ENCODE data around the gene MMP25. TPM values are rescaled to one million over a fixed set of nuclear protein-coding genes. Genes with fewer than 3 reads are reported as not detected.
A peak's percentile ranks its signal among the peaks of the same experiment; 100 is the strongest.

Gene MMP25
- total RNA-seq, 1 experiment from 2014 or later: 49.0 TPM

DNA sequence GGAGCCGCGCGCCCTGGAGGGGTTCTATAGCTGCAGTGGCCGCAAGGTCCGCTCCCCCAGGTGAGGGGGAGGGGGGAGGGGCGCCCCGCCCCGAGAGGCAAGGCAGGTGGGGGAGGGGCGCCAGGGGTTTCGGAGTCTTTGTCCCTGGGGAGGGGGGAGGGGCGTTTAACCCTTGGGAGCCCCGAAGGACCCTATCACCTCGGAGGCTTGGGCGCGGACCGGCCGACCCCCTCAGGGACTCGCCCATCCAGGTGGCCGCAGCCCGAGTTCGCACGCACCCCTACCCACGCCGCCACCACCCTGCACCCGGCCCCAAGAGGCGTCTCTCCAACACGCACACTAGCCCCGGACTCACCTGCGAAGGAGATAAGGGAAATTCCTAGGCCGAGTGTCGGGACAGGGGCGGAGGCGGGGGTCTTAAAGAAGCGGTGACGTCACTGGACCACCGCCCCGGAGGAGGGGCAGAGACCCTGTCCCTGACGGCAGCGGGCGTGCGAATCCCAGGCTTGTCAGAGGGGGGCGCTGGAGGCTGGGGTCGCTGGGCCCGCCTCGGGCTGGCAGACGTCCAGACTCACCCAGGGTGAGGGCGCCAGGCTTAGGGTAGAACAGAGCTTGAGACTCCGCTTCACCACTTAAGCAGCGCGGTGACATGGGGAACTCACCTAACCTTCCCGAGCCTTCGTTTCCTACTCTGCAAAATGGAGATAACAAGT lies 28.4 kb upstream of the MMP25 start, which contains the start of gene CLDN6:
Gene CLDN6, minus strand, starts transcription at position 390 of the 713 bp plus-strand sequence. CDS start 2,162 bp downstream, outside the sequence.
- DNase-seq (ENCODE audit: low spot score): peak; percentile 99
- Mint-ChIP-seq H3K27ac (peak within 1 kb of the TSS; percentile 96), H3K9me3 (no peaks in the 10 kb centered on the region), H3K27me3 (ENCODE audit: low read depth) (peaks cover 5% of the 10 kb centered on the region; the same call in 1 of the 2 replicates), H3K36me3 (peaks cover 21% of the 10 kb centered on the region), H3K4me3 (peak within 1 kb of the TSS; percentile 93), H3K4me1 (peaks cover 69% of the 10 kb centered on the region)
- ChIA-PET POLR2A (interaction anchor here (0.8 to 17.1 kb wide), 5 partner anchors 12 to 40 kb away, joined by 3 to 502 read pairs (median 8); partner anchors contain the start of gene CLDN9), CTCF (interaction anchor here (0.5 to 8.6 kb wide), 18 partner anchors 11 to 180 kb away, joined by 3 to 360 read pairs (median 4); partner anchors contain the start of genes CLDN9, KREMEN2 and ZSCAN10)
- peak; percentile 49 for ATAC-seq
- TF ChIP-seq GRHL2 (CRISPR knock-in tag; IDR thresholded peaks at IDR 0.05; ENCODE audit: insufficient replicate concordance, severe bottlenecking): no peak
- TF ChIP-seq SP1 (CRISPR knock-in tag; conservative IDR thresholded peaks at IDR 0.05): peak; percentile 96
- TF ChIP-seq CREM (CRISPR knock-in tag; IDR thresholded peaks at IDR 0.05): peak; percentile 91
- TF ChIP-seq TP53 (CRISPR knock-in tag; IDR thresholded peaks at IDR 0.05): peak; percentile 85
- TF ChIP-seq, protein P1, sequence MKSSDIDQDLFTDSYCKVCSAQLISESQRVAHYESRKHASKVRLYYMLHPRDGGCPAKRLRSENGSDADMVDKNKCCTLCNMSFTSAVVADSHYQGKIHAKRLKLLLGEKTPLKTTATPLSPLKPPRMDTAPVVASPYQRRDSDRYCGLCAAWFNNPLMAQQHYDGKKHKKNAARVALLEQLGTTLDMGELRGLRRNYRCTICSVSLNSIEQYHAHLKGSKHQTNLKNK (CRISPR knock-in tag; IDR thresholded peaks at IDR 0.05): 0 out of 2 replicates have a peak, but pooled peaks have one; percentile 12
- no peak for TF ChIP-seq MYBL2 (CRISPR knock-in tag; IDR thresholded peaks at IDR 0.05)
- TF ChIP-seq, protein P2, sequence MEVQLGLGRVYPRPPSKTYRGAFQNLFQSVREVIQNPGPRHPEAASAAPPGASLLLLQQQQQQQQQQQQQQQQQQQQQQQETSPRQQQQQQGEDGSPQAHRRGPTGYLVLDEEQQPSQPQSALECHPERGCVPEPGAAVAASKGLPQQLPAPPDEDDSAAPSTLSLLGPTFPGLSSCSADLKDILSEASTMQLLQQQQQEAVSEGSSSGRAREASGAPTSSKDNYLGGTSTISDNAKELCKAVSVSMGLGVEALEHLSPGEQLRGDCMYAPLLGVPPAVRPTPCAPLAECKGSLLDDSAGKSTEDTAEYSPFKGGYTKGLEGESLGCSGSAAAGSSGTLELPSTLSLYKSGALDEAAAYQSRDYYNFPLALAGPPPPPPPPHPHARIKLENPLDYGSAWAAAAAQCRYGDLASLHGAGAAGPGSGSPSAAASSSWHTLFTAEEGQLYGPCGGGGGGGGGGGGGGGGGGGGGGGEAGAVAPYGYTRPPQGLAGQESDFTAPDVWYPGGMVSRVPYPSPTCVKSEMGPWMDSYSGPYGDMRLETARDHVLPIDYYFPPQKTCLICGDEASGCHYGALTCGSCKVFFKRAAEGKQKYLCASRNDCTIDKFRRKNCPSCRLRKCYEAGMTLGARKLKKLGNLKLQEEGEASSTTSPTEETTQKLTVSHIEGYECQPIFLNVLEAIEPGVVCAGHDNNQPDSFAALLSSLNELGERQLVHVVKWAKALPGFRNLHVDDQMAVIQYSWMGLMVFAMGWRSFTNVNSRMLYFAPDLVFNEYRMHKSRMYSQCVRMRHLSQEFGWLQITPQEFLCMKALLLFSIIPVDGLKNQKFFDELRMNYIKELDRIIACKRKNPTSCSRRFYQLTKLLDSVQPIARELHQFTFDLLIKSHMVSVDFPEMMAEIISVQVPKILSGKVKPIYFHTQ (CRISPR knock-in tag; IDR thresholded peaks at IDR 0.05): no peak
- TF ChIP-seq OVOL2 (CRISPR knock-in tag; IDR thresholded peaks at IDR 0.05; ENCODE audit: borderline replicate concordance): no peak
- TF ChIP-seq, protein P3, sequence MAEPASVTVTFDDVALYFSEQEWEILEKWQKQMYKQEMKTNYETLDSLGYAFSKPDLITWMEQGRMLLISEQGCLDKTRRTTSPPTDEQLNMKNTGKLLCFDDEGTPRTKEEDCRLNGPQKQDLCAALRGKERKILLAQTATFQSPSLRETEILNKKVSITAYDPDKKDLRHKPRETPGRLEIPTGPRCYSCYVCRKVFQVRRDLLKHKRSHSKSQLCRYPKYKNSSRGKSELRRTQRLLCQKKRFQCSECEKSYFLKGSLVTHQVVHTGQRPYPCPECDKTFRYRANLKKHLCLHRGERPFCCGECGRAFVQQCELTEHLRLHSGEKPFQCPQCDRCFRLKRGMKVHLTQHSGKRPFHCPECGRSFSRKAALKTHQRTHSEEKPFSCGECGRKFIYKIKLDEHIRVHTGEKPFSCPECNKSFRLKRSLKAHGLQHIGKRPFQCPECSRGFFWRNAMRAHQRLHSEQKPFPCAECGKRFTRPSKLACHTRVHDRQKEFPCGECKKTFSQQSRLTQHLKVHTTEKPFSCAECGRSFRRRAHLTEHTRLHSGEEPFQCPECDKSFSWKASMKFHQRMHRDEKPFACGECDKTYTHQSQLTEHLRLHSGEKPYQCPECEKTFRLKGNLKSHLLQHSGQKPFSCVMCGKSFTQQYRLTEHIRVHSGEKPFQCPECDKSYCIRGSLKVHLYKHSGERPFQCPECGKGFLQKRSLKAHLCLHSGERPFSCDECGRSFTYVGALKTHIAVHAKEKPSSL (CRISPR knock-in tag; conservative IDR thresholded peaks at IDR 0.05): no peak
- TF ChIP-seq, protein P4, sequence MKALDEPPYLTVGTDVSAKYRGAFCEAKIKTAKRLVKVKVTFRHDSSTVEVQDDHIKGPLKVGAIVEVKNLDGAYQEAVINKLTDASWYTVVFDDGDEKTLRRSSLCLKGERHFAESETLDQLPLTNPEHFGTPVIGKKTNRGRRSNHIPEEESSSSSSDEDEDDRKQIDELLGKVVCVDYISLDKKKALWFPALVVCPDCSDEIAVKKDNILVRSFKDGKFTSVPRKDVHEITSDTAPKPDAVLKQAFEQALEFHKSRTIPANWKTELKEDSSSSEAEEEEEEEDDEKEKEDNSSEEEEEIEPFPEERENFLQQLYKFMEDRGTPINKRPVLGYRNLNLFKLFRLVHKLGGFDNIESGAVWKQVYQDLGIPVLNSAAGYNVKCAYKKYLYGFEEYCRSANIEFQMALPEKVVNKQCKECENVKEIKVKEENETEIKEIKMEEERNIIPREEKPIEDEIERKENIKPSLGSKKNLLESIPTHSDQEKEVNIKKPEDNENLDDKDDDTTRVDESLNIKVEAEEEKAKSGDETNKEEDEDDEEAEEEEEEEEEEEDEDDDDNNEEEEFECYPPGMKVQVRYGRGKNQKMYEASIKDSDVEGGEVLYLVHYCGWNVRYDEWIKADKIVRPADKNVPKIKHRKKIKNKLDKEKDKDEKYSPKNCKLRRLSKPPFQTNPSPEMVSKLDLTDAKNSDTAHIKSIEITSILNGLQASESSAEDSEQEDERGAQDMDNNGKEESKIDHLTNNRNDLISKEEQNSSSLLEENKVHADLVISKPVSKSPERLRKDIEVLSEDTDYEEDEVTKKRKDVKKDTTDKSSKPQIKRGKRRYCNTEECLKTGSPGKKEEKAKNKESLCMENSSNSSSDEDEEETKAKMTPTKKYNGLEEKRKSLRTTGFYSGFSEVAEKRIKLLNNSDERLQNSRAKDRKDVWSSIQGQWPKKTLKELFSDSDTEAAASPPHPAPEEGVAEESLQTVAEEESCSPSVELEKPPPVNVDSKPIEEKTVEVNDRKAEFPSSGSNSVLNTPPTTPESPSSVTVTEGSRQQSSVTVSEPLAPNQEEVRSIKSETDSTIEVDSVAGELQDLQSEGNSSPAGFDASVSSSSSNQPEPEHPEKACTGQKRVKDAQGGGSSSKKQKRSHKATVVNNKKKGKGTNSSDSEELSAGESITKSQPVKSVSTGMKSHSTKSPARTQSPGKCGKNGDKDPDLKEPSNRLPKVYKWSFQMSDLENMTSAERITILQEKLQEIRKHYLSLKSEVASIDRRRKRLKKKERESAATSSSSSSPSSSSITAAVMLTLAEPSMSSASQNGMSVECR (CRISPR knock-in tag; IDR thresholded peaks at IDR 0.05; ENCODE audit: borderline replicate concordance): no peak; the same call in 1 of the 2 replicates
- no peak for TF ChIP-seq PRRX2 (CRISPR knock-in tag; IDR thresholded peaks at IDR 0.05)
- TF ChIP-seq, protein P5, sequence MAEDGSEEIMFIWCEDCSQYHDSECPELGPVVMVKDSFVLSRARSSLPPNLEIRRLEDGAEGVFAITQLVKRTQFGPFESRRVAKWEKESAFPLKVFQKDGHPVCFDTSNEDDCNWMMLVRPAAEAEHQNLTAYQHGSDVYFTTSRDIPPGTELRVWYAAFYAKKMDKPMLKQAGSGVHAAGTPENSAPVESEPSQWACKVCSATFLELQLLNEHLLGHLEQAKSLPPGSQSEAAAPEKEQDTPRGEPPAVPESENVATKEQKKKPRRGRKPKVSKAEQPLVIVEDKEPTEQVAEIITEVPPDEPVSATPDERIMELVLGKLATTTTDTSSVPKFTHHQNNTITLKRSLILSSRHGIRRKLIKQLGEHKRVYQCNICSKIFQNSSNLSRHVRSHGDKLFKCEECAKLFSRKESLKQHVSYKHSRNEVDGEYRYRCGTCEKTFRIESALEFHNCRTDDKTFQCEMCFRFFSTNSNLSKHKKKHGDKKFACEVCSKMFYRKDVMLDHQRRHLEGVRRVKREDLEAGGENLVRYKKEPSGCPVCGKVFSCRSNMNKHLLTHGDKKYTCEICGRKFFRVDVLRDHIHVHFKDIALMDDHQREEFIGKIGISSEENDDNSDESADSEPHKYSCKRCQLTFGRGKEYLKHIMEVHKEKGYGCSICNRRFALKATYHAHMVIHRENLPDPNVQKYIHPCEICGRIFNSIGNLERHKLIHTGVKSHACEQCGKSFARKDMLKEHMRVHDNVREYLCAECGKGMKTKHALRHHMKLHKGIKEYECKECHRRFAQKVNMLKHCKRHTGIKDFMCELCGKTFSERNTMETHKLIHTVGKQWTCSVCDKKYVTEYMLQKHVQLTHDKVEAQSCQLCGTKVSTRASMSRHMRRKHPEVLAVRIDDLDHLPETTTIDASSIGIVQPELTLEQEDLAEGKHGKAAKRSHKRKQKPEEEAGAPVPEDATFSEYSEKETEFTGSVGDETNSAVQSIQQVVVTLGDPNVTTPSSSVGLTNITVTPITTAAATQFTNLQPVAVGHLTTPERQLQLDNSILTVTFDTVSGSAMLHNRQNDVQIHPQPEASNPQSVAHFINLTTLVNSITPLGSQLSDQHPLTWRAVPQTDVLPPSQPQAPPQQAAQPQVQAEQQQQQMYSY (CRISPR knock-in tag; IDR thresholded peaks at IDR 0.05): no peak
- peak; percentile 70; the same call in 1 of the 2 replicates for TF ChIP-seq ZBTB21 (CRISPR knock-in tag; IDR thresholded peaks at IDR 0.05; ENCODE audit: borderline replicate concordance)
- TF ChIP-seq ESRRA (CRISPR knock-in tag; IDR thresholded peaks at IDR 0.05; ENCODE audit: borderline replicate concordance): no peak
- TF ChIP-seq, protein P6, sequence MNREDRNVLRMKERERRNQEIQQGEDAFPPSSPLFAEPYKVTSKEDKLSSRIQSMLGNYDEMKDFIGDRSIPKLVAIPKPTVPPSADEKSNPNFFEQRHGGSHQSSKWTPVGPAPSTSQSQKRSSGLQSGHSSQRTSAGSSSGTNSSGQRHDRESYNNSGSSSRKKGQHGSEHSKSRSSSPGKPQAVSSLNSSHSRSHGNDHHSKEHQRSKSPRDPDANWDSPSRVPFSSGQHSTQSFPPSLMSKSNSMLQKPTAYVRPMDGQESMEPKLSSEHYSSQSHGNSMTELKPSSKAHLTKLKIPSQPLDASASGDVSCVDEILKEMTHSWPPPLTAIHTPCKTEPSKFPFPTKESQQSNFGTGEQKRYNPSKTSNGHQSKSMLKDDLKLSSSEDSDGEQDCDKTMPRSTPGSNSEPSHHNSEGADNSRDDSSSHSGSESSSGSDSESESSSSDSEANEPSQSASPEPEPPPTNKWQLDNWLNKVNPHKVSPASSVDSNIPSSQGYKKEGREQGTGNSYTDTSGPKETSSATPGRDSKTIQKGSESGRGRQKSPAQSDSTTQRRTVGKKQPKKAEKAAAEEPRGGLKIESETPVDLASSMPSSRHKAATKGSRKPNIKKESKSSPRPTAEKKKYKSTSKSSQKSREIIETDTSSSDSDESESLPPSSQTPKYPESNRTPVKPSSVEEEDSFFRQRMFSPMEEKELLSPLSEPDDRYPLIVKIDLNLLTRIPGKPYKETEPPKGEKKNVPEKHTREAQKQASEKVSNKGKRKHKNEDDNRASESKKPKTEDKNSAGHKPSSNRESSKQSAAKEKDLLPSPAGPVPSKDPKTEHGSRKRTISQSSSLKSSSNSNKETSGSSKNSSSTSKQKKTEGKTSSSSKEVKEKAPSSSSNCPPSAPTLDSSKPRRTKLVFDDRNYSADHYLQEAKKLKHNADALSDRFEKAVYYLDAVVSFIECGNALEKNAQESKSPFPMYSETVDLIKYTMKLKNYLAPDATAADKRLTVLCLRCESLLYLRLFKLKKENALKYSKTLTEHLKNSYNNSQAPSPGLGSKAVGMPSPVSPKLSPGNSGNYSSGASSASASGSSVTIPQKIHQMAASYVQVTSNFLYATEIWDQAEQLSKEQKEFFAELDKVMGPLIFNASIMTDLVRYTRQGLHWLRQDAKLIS (CRISPR knock-in tag; IDR thresholded peaks at IDR 0.05; ENCODE audit: borderline replicate concordance): peak; percentile 51; the same call in 1 of the 2 replicates
- TF ChIP-seq, protein P7, sequence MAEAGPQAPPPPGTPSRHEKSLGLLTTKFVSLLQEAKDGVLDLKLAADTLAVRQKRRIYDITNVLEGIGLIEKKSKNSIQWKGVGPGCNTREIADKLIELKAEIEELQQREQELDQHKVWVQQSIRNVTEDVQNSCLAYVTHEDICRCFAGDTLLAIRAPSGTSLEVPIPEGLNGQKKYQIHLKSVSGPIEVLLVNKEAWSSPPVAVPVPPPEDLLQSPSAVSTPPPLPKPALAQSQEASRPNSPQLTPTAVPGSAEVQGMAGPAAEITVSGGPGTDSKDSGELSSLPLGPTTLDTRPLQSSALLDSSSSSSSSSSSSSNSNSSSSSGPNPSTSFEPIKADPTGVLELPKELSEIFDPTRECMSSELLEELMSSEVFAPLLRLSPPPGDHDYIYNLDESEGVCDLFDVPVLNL (CRISPR knock-in tag; IDR thresholded peaks at IDR 0.05; ENCODE audit: borderline replicate concordance, low read depth): no peak

Measured in WTC11 (cell line).